Activated CD8-positive, alpha-beta memory T cell treated with anti-CD3 and anti-CD28 coated beads, Interleukin-2, amount 50 U/mL, for 4 hours (primary cell): ENCODE results near the gene KCNJ4.
"Not testable (repeated sequence)": the region's sequence is repeated elsewhere in the genome, so short reads cannot be mapped to it uniquely, and the experiment has no call there.

ENCODE experiments used
- DNase-seq: peaks from one replicate; pipeline ENCODE4 v3.0.0-alpha.2; 2020

KCNJ4 gene

DNA sequence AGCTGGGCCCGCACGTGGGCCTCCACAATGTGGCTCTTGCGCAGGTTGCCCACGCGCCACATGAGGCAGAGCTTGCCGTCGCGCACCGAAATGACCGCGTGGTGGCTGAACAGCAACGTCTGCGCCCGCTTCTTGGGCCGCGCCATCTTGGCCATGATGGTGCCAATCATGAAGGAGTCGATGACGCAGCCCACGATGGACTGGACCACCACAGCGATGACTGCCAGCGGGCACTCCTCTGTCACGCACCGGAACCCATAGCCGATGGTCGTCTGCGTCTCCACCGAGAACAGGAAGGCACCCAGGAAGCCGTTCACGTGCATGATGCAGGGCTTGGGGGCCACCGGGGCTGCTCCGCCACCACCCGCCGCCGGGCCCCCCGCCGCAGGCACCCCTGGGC lies 27.5 kb downstream of the KCNJ4 start:
- DNase-seq = no peak

GRCh38 chr22:38426628-38427027 lies 28.4 kb downstream of the KCNJ4 start:
- no peak for DNase-seq

DNA sequence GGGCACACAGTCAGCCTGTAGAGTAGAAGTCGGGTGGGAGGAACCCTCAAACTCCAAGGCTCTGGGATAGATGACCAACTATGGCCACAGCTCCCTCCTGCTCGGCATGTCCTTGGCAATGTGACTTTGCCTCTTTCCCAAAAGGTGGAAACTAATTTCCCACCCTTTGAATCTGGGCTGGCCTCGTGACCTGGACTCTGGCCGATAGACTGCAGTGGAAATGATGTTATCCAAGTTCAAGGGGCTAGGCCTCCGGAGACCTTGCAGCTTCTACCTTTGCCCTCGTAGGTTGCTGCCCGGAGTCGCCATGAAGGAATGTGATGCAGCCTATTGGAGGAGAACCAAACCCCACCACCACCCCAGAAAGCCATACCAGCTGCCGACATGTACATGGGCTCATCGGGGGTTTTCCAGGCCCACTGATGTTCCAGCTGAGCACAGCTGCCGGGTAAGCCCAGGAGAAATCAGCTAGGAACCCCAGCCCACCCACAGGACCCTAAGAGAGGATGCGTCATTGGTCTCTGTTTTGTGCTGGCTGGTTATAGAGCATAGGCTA lies 30.4 kb downstream of the KCNJ4 start:
- DNase-seq = no peak

DNA sequence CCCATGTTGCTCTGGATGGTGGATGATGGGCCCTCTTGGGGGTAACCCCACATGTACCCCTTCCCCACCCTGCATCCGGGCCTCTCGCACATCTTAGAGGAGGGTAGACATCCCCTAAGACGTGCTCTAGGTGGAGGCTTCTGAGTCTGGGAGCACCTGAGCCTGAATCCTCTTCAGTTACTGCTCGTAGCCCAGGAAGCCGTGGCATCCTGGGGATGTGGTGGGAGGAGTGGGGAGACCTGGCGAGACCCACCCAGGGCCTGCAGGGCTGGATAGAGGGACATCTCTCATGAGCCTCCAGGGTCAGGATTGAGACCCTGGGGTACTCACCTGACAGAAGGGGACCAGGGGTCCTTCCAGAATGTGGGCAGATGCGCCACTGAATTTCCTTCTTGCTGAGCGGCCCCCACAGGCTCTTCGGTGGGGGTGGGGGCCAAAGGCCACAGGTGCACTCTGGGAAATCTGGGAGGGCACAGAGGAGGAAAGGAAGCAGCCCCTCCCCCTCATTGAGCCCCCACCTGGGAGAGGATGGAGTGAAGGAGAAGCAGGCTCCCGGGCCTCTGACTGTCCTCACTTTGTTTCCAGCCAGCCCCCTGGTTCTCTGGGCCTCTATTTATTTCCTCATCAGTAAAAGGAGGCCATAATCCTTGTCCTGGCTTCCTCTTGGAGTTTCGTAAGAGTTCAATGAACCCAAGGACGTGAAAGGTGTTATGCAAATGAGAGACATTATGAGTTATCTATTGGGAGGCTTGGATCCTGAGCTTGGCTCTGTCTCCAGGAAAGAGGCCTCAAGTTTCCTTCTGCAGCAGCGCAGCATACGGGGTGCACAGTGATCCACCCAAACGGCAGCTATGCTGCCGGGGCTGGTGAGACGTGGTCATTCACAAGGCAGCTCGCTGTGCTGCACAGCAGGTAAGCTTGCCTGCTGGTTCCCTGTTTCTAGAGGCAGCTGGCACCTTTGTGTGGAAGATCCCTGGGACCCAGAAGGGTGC lies 31.2 kb downstream of the KCNJ4 start:
- no peak for DNase-seq

GRCh38 chr22:38422611-38423511 lies 32.1 kb downstream of the KCNJ4 start:
- DNase-seq = no peak

DNA sequence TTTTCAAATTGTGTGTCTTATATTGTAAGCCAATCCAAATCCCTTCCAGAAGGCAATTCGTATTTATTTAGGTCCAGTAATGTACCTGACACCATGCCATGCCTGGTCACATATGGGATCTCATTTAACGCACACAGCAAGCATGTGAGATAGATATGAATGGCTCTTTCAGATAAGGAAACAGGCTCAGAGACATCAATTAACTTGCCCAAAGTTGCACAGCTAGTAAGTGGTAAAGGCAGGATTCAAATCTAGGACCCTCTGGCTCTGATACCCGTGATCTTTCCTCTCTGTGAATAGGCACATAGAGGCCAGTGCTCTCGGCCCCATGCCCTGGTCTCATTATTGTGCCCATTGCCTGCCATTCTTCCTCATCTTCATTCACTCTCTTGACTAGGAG lies 34.3 kb downstream of the KCNJ4 start:
- no peak for DNase-seq

GRCh38 chr22:38419858-38420160 lies 35.2 kb downstream of the KCNJ4 start:
- no peak for DNase-seq

GRCh38 chr22:38419121-38419857 lies 35.7 kb downstream of the KCNJ4 start:
- DNase-seq = no peak

GRCh38 chr22:38418589-38418988 lies 36.4 kb downstream of the KCNJ4 start:
- DNase-seq = no peak

DNA sequence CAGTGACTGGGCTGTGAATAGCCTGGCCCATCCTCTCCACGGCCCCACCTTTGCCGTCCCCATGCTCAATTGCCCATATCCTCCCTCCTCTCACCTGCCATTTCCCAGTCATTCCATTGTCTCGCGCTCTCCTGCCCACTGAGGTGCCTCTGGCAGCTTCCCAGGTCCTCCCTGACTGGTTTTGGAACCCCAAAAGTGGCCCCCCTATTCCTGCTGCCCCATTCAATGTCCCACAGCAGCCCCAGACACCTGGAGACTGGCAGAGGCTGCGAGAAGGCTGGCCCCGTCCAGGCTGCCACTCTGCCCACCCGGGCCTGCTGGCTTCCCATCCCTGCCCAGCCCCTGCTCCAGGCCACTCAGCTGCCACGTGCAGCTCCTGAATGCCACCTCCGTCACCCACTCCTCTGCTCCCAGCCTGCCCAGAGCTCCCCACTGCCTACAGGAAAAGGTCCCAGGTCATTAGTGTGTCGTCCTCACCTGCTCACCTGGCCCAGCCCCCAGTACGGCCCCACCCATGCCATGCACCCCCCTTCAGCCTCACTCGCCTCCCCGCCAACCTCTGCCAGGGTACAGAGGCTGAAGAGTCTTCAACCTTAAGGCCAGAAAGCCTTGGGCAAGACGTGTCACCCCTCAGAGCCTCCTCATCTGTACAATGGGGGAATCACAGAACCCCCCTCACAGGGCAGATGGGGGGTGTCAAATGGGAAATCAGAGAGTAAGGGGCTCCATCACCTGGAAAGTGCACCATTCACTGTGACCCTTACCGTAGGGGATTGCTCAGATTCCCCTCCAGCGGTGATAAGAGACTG lies 37.5 kb downstream of the KCNJ4 start:
- DNase-seq = no peak

- peak; percentile 12 for DNase-seq
Measured at GRCh38 chr22:38416621-38417251, 38.3 kb downstream of the KCNJ4 start.

GRCh38 chr22:38415561-38416321 lies 39.3 kb downstream of the KCNJ4 start:
- peak; percentile 14 for DNase-seq

DNA sequence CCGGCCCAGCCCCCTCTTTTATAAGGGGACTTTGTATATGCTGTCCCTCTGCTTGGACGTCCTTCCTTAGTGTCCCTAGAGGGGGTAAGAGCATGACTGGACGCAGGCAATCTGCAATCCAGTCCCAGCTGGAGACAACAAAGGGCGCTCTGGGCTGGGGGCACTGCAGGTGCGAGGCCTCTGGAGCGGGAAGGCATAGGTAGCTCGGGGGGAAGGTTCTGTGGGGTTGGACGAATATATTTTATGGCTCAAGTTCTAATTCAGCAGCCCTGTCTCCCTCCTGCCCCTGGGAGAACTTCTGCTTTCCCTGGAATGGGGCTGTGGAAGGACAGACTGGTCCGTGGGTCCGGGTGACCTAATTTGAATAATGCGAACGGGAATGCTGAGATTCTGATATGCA lies 40.0 kb downstream of the KCNJ4 start:
- peak; percentile 9 for DNase-seq

DNA sequence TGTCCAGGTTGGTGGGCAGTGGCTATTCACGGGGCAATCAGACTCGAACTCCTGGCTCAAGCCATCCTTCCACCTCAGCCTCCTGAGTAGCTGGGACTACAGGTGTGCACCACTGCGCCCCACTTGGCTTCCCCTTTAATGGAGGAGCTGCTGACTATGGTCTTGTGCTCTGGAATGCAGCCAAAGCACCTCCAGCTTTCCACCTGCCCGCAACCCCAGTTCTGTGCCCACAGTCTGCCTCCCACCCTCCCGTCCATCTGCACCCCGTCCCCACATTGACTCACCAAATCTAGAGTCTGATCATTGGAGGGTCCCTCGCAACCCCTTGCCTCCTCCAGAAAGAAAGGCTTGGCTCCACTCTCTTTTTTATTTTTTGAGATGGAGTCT lies 41.0 kb downstream of the KCNJ4 start:
- peak; percentile 5 for DNase-seq

GRCh38 chr22:38413085-38414008 lies 41.7 kb downstream of the KCNJ4 start:
- peak; percentile 10 for DNase-seq

DNA sequence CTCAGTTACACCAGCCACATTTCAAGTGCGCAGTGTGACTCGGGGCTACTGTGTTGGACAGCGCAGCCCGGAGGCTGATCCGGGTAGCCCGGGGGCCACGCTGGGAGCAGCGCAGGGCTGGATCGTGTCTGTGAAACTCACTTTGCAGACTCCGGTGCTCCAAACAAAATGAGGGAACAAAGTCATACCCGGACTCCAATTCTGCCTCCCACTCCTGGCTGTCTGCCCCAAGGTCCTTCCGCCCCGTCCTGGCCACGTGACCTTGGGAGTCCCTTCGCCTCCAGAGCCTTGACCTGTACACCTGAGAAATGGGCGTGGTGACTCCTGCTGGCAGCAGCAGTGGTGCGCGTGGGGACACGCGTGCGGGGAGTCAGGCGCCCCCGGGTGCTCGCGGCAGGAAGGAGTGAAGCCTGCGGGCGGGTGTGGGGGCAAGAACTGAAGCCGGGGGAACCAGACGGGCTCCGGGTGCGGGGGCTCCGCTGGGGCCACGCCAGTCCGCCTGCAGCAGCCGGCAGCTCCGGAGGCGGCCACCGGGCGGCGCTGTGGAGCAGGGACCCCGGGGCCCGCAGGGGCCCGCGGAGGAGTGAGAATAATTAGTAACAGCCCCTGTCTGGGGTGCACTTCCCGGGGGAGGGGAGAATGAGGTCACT lies 42.4 kb downstream of the KCNJ4 start:
- peak; percentile 43 for DNase-seq

DNA sequence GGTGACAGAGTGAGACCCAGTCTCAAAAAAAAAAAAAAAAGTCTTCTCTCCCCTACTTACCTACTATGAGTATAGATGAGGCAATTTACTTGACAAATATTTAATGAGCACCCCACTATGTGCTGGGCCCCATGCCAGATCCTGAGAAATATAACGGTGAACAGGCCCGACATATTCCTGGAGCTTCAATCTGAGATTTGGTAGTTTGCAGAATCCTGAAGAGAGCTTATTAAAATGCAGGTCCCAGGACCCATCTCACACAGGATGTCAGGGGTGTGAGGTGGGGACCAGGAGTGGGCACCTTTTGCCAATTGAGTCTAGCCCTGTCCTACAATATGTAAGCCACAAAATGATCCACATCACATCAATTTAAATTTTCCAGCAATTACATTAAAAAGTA lies 44.0 kb downstream of the KCNJ4 start:
- DNase-seq = no peak

- not testable (repeated sequence) for DNase-seq
Measured at GRCh38 chr22:38409916-38410315, 45.1 kb downstream of the KCNJ4 start.

GRCh38 chr22:38406617-38407016 lies 48.4 kb downstream of the KCNJ4 start:
- DNase-seq = no peak
